IMR-90 (cell line): ENCODE data around the gene RBM5. TPM values are rescaled to one million over a fixed set of nuclear protein-coding genes. Genes with fewer than 3 reads are reported as not detected.

Experiments used
- ATAC-seq: fragments of 200-7000 bp; cut with Tn5 transposase; 2 replicates; pipeline ENCODE4 v1.9.1; 2020; ENCODE audit warnings: low read depth, mild to moderate bottlenecking, moderate library complexity
- BruUV-seq: library from RNA; stranded (reverse); fragments of 400-500 nt; replicated peaks from 2 replicates; lab custom pipeline; 2021; lab: Mats Ljungman, UMichigan
- CTCF ChIA-PET: fragments of 300-600 bp; formaldehyde crosslinking; extraction: SDS; loops from one replicate; lab custom pipeline; 2021; ENCODE audit warnings: antibody characterized with exemption; lab: Yijun Ruan, JAX
- POLR2A ChIA-PET: fragments of 300-600 bp; sonication (Branson Sonifier 250); formaldehyde crosslinking; loops from one replicate; lab custom pipeline; 2022; ENCODE audit warnings: antibody characterized with exemption; ENCODE audit not compliant: unreplicated experiment; lab: Charles Lee
- DNase-seq: peaks from one replicate; pipeline ENCODE4 v3.0.0; 2013
- H2AFZ ChIP-seq: replicated peaks from 2 replicates; pipeline ENCODE3; 2013; ENCODE audit warnings: low read length, mild to moderate bottlenecking; ENCODE audit not compliant: poor library complexity
- H2AK5ac ChIP-seq: 2 replicates; pipeline ENCODE4 v1.6.1; 2013; ENCODE audit warnings: low read depth, low read length, inconsistent platforms
- H2AK9ac ChIP-seq: replicated peaks from 2 replicates; pipeline ENCODE3; 2013; ENCODE audit warnings: mild to moderate bottlenecking, low read depth, low read length, moderate library complexity; ENCODE audit not compliant: poor library complexity
- H2BK120ac ChIP-seq: 2 replicates; pipeline ENCODE4 v1.6.1; 2013; ENCODE audit warnings: low read depth, low read length, inconsistent platforms
- H2BK15ac ChIP-seq: 3 replicates; pipeline ENCODE4 v1.6.1; 2013; ENCODE audit warnings: low read depth, low read length, inconsistent platforms
- H2BK20ac ChIP-seq: 2 replicates; pipeline ENCODE4 v1.6.1; 2013; ENCODE audit warnings: low read depth, mild to moderate bottlenecking, inconsistent platforms, low read length, moderate library complexity
- H2BK5ac ChIP-seq: 2 replicates; pipeline ENCODE4 v1.6.1; 2013; ENCODE audit warnings: mild to moderate bottlenecking, low read depth, low read length, inconsistent platforms; ENCODE audit not compliant: poor library complexity, severe bottlenecking
- H3K14ac ChIP-seq: replicated peaks from 2 replicates; pipeline ENCODE4 v1.6.1; 2013; ENCODE audit warnings: low read depth, low read length, inconsistent platforms
- H3K18ac ChIP-seq: 2 replicates; pipeline ENCODE4 v1.6.1; 2013; ENCODE audit warnings: low read depth, low read length, control low read depth
- H3K23ac ChIP-seq: 2 replicates; pipeline ENCODE4 v1.6.1; 2013; ENCODE audit warnings: low read depth, low read length, inconsistent platforms
- H3K27ac ChIP-seq: 2 replicates; pipeline ENCODE4 v1.5.1; 2013; ENCODE audit warnings: mild to moderate bottlenecking, control low read depth, low read length; ENCODE audit not compliant: insufficient read depth
- H3K27me3 ChIP-seq: 2 replicates; pipeline ENCODE4 v1.6.1; 2013; ENCODE audit warnings: low read length; ENCODE audit not compliant: control insufficient read depth, insufficient read depth
- H3K36me3 ChIP-seq: 2 replicates; pipeline ENCODE4 v1.6.1; 2013; ENCODE audit warnings: low read length, mixed read lengths; ENCODE audit not compliant: control insufficient read depth, insufficient read depth
- H3K4ac ChIP-seq: 2 replicates; pipeline ENCODE4 v1.6.1; 2013; ENCODE audit warnings: low read depth, low read length, inconsistent platforms
- H3K4me1 ChIP-seq: 2 replicates; pipeline ENCODE4 v1.6.1; 2013; ENCODE audit warnings: low read length, mixed read lengths; ENCODE audit not compliant: control insufficient read depth, insufficient read depth
- H3K4me2 ChIP-seq: 2 replicates; pipeline ENCODE4 v1.6.1; 2013; ENCODE audit warnings: low read depth, mild to moderate bottlenecking, control low read depth, low read length, moderate library complexity
- H3K4me3 ChIP-seq: 2 replicates; pipeline ENCODE4 v1.5.1; 2013; ENCODE audit warnings: low read depth, mild to moderate bottlenecking, control low read depth, low read length, moderate library complexity; ENCODE audit not compliant: insufficient read depth
- H3K56ac ChIP-seq: 2 replicates; pipeline ENCODE4 v1.6.1; 2013; ENCODE audit warnings: low read length, inconsistent platforms; ENCODE audit not compliant: insufficient read depth; ENCODE audit errors: extremely low read depth
- H3K79me1 ChIP-seq, 2 experiments: 2 replicates each; pipeline ENCODE4 v1.6.1; 2013; ENCODE audit warnings: low read length in 2 of 2, inconsistent platforms in 1 of 2, low read depth in 1 of 2
- H3K9ac ChIP-seq: 2 replicates; pipeline ENCODE4 v1.6.1; 2013; ENCODE audit warnings: low read depth, low read length, control low read depth
- H3K9me1 ChIP-seq: 2 replicates; pipeline ENCODE4 v1.6.1; 2013; ENCODE audit warnings: low read length, inconsistent platforms; ENCODE audit not compliant: insufficient read depth
- H3K9me3 ChIP-seq: 2 replicates; pipeline ENCODE4 v1.6.1; 2013; ENCODE audit warnings: low read length; ENCODE audit not compliant: control insufficient read depth, insufficient read depth
- H4K20me1 ChIP-seq: 2 replicates; pipeline ENCODE4 v1.6.1; 2013; ENCODE audit warnings: low read length, inconsistent platforms; ENCODE audit not compliant: insufficient read depth
- H4K5ac ChIP-seq: 2 replicates; pipeline ENCODE4 v1.6.1; 2013; ENCODE audit warnings: mild to moderate bottlenecking, low read depth, low read length, control low read depth
- H4K8ac ChIP-seq, 2 experiments: 2 replicates each; pipeline ENCODE4 v1.6.1; 2013; ENCODE audit warnings: low read depth in 2 of 2, low read length in 2 of 2, control low read depth in 1 of 2, inconsistent platforms in 1 of 2
- H4K91ac ChIP-seq: 2 replicates; pipeline ENCODE4 v1.6.1; 2013; ENCODE audit warnings: low read depth, low read length, inconsistent platforms; ENCODE audit not compliant: insufficient read depth
- BHLHE40 ChIP-seq: fragments of 150-350 bp; IDR thresholded peaks from 2 replicates; pipeline ENCODE4 v1.6.1; 2016; ENCODE audit warnings: mild to moderate bottlenecking, low read depth, low read length
- CEBPB ChIP-seq: IDR thresholded peaks from 2 replicates; pipeline ENCODE4 v1.6.1; 2012; ENCODE audit warnings: low read depth, low read length, improper control_type of control experiment
- CHD1 ChIP-seq: IDR thresholded peaks from 2 replicates; pipeline ENCODE4 v1.6.1; 2012; ENCODE audit warnings: low read depth, low read length, improper control_type of control experiment
- CTCF ChIP-seq: conservative IDR thresholded peaks from 2 replicates; pipeline ENCODE4 v1.5.1; 2012; ENCODE audit warnings: mild to moderate bottlenecking, low read depth, low read length, improper control_type of control experiment
- ELK1 ChIP-seq: fragments of 150-350 bp; IDR thresholded peaks from 2 replicates; pipeline ENCODE4 v1.6.1; 2016; ENCODE audit warnings: low read depth, mild to moderate bottlenecking, low read length, moderate library complexity, borderline replicate concordance
- FOS ChIP-seq: fragments of 150-350 bp; IDR thresholded peaks from 2 replicates; pipeline ENCODE4 v1.6.1; 2016; ENCODE audit warnings: low read depth, low read length
- MAFK ChIP-seq: IDR thresholded peaks from 2 replicates; pipeline ENCODE4 v1.6.1; 2012; ENCODE audit warnings: low read depth, low read length, improper control_type of control experiment
- MAZ ChIP-seq: IDR thresholded peaks from 2 replicates; pipeline ENCODE4 v1.6.1; 2012; ENCODE audit warnings: low read depth, mild to moderate bottlenecking, low read length, improper control_type of control experiment, moderate library complexity, borderline replicate concordance
- MXI1 ChIP-seq: IDR thresholded peaks from 2 replicates; pipeline ENCODE4 v1.6.1; 2012; ENCODE audit warnings: low read depth, mild to moderate bottlenecking, low read length, moderate library complexity, borderline replicate concordance
- NFE2L2 ChIP-seq: fragments of 150-350 bp; IDR thresholded peaks from 2 replicates; pipeline ENCODE4 v1.6.1; 2016; ENCODE audit warnings: low read depth, mild to moderate bottlenecking, low read length
- POLR2A ChIP-seq: IDR thresholded peaks from 2 replicates; pipeline ENCODE4 v1.6.1; 2012; ENCODE audit warnings: mild to moderate bottlenecking, low read depth, low read length
- RAD21 ChIP-seq: IDR thresholded peaks from 2 replicates; pipeline ENCODE4 v1.6.1; 2012; ENCODE audit warnings: low read length, improper control_type of control experiment
- RCOR1 ChIP-seq: IDR thresholded peaks from 2 replicates; pipeline ENCODE4 v1.6.1; 2012; ENCODE audit warnings: mild to moderate bottlenecking, low read length, improper control_type of control experiment; ENCODE audit not compliant: insufficient replicate concordance
- RFX5 ChIP-seq: IDR thresholded peaks from 2 replicates; pipeline ENCODE4 v1.8.0; 2012; ENCODE audit warnings: low read depth, mild to moderate bottlenecking, low read length, moderate library complexity
- SMC3 ChIP-seq: fragments of 150-350 bp; IDR thresholded peaks from 2 replicates; pipeline ENCODE4 v1.6.1; 2016; ENCODE audit warnings: low read depth, mild to moderate bottlenecking, antibody characterized with exemption, low read length, moderate library complexity
- USF2 ChIP-seq: fragments of 150-350 bp; IDR thresholded peaks from 2 replicates; pipeline ENCODE4 v1.6.1; 2017; ENCODE audit warnings: mild to moderate bottlenecking, antibody characterized with exemption, low read length, low read depth
- WGBS, 2 experiments: methylation state at CpG; one replicate each; pipeline versions ENCODE4 v1.1.5 to v1.1.7; 2013; ENCODE audit warnings: missing lambda C conversion rate in 2 of 2; ENCODE audit not compliant: insufficient read length in 1 of 2; ENCODE audit errors: extremely low coverage in 2 of 2; 5-methylcytosine and 5-hydroxymethylcytosine counted together
- dilution Hi-C: fragments of 300-500 bp; cut with HindIII; formaldehyde crosslinking; loops from one replicate; pipeline ENCODE4 v1.14.3; 2018; ENCODE audit warnings: low sequenced_read_pairs; ENCODE audit not compliant: unreplicated experiment
- in situ Hi-C: fragments of 300-500 bp; cut with MboI; formaldehyde crosslinking; loops from 3 replicates; pipeline ENCODE4 v1.14.3; 2019; ENCODE audit warnings: low sequenced_read_pairs, inconsistent platforms, mixed read lengths
- intact Hi-C: fragments of 100-400 bp; cut with micrococcal nuclease; formaldehyde crosslinking; loops from 2 replicates; pipeline ENCODE4 v1.10.0; 2022
- polyA plus RNA-seq, 3 experiments: library from polyadenylated mRNA; depleted of rRNA; stranded (reverse); fragments of >200 nt; gene quantifications; 2 replicates each; pipeline ENCODE4 v1.2.3, GENCODE V29; 2012; ENCODE audit warnings: low replicate concordance in 1 of 3
- total RNA-seq: library from RNA; depleted of rRNA; stranded (reverse); fragments of >200 nt; gene quantifications from 2 replicates; pipeline ENCODE4 v1.2.3, GENCODE V29; 2012

RBM5 gene
- total and polyA plus RNA-seq, 2 of the 4 experiments (the other 2 are of a cell fraction): 121 to 155 TPM

- Histone ChIP-seq H2BK20ac (no peak overlapping the region), H2AK9ac (no peak overlapping the region), H3K36me3 (no peaks in the 10 kb centered on the region), H3K27me3 (no peaks in the 10 kb centered on the region), H3K27ac (no peak overlapping the region), H3K9me1 (peaks cover 10% of the 10 kb centered on the region), H4K20me1 (no peaks in the 10 kb centered on the region), H3K9ac (no peak overlapping the region), H2AFZ (no peak overlapping the region), H3K79me1 (no peaks in the 10 kb centered on the region), H3K14ac (no peak overlapping the region), H2AK5ac (no peak overlapping the region), H3K4me3 (no peak overlapping the region), H4K8ac (no peak overlapping the region), H3K4me2 (no peak overlapping the region), H2BK15ac (no peak overlapping the region), H3K23ac (no peak overlapping the region), H2BK5ac (no peak overlapping the region), H3K4ac (no peak overlapping the region), H3K18ac (no peak overlapping the region), H4K91ac (no peak overlapping the region), H2BK120ac (no peak overlapping the region), H3K56ac (no peak overlapping the region), H4K5ac (no peak overlapping the region), H3K4me1 (peaks cover 8% of the 10 kb centered on the region), H3K9me3 (no peaks in the 10 kb centered on the region)
- WGBS, 2 experiments: 80% methylated on average over 1 of the region's 3 CpGs; no CpG with 5 or more reads in 1 of the 2 experiments
- no peak for TF ChIP-seq ELK1
- TF ChIP-seq SMC3: no peak
- no peak for TF ChIP-seq MAZ
- TF ChIP-seq CEBPB: no peak
- TF ChIP-seq MAFK: no peak
- TF ChIP-seq RFX5: no peak
- no peak for TF ChIP-seq RAD21
- no peak for TF ChIP-seq CTCF
- no peak for TF ChIP-seq MXI1
- no peak for TF ChIP-seq FOS
- no peak for TF ChIP-seq RCOR1
- TF ChIP-seq BHLHE40: no peak
- no peak for TF ChIP-seq CHD1
- no peak for TF ChIP-seq POLR2A
- TF ChIP-seq USF2: no peak
- no peak for TF ChIP-seq NFE2L2
- dilution Hi-C loops: no loop called here
- ChIA-PET POLR2A (no interaction called here), CTCF (no interaction called here)
- in situ Hi-C loops: no loop called here
- BruUV-seq: no TSS peak
- intact Hi-C loops: no loop called here
- DNase-seq (no peak), ATAC-seq (no peak)
These were observed 57.7 kb downstream of the RBM5 start for GRCh38 chr3:50146316-50146901.
